GM12892 (cell line): ENCODE results near the gene AKAP1.

ENCODE experiments used
- POLR2A ChIP-seq: IDR thresholded peaks from 2 replicates; pipeline ENCODE4 v1.6.1; 2011; ENCODE audit warnings: low read depth, low read length, control low read depth
- POLR2AphosphoS5 ChIP-seq: IDR thresholded peaks from 2 replicates; pipeline ENCODE4 v1.6.1; 2011; ENCODE audit warnings: low read depth, low read length, control low read depth

DNA sequence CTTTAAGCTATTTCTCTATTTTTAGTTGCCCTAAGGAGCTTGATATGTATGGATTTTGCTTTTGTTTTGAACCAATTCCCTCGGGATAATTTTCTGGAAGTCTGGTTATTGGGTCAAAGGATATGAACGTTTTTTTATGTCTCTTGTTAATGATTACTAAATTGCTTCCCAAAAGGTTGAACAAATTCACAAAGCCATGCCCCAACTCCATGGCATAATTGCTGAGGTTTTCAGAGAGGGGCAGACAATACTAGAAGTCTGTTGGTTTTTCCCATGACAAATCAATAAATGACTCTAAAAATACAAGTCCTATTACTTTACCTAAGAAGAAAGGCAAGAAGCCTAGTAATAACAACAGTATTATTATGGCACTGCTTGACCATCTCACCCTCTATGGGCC is 11.4 kb upstream of the AKAP1 start:
- no peak for TF ChIP-seq POLR2AphosphoS5
- no peak for TF ChIP-seq POLR2A
